ENCODE data around the gene SIDT2.

DNA sequence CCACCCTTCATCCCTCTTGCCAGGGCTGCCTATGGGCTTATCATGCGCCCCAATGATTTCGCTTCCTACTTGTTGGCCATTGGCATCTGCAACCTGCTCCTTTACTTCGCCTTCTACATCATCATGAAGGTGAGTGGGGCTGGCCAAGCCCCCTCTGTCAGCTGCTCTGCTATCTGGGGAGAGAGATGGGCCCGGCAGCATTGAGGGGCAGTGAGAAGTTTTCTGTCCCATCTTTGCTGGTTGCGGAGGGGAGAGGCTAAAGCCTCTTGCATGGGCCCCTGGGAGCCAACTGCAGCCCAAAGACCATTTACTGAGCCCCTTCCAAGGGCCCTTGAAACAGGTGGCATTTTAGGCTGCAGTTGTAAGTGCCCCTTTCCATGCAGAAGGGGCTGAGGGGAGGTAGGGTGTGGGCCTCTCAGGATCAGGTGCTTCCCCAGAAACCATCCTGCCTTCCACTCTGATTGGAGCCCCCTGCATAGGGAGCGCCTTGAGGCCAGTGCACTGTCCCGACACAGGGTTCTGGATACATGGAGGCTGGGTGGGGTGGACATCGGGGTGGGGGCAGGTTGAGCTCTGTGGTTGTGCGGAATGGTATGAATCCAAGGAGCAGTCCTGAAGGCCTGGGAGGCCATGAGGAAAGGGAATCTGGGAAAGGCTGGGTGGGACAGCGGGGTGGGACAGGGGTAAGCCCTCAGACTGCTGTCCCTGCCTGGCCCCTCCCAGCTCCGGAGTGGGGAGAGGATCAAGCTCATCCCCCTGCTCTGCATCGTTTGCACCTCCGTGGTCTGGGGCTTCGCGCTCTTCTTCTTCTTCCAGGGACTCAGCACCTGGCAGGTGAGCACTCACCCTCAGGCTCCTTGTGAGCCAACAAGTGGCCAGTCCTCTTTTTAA lies 14.8 kb downstream of the SIDT2 start:
- TF ChIP-seq, protein P1, sequence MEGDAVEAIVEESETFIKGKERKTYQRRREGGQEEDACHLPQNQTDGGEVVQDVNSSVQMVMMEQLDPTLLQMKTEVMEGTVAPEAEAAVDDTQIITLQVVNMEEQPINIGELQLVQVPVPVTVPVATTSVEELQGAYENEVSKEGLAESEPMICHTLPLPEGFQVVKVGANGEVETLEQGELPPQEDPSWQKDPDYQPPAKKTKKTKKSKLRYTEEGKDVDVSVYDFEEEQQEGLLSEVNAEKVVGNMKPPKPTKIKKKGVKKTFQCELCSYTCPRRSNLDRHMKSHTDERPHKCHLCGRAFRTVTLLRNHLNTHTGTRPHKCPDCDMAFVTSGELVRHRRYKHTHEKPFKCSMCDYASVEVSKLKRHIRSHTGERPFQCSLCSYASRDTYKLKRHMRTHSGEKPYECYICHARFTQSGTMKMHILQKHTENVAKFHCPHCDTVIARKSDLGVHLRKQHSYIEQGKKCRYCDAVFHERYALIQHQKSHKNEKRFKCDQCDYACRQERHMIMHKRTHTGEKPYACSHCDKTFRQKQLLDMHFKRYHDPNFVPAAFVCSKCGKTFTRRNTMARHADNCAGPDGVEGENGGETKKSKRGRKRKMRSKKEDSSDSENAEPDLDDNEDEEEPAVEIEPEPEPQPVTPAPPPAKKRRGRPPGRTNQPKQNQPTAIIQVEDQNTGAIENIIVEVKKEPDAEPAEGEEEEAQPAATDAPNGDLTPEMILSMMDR (IDR thresholded peaks at IDR 0.05; ENCODE audit: extremely low read depth in 1 of 2, insufficient read depth in 1 of 2, low read depth in 1 of 2, low read length in 2 of 2) = no peak
- TF ChIP-seq EZH2 (IDR thresholded peaks at IDR 0.05; ENCODE audit: borderline replicate concordance, low read depth, low read length, severe bottlenecking) = no peak
- TF ChIP-seq POLR2A (IDR thresholded peaks at IDR 0.05; ENCODE audit: low read depth, low read length) = no peak

Data from endothelial cell of umbilical vein (primary cell).